Measurements from ENCODE around the gene SOWAHA.

GRCh38 chr5:132771503-132771998 is 41.6 kb upstream of the SOWAHA start:
- no peak for TF ChIP-seq CTCF (IDR thresholded peaks at IDR 0.05; ENCODE audit: insufficient read depth, low read depth, low read length)
- no peak for TF ChIP-seq EZH2 (IDR thresholded peaks at IDR 0.05; ENCODE audit: insufficient read depth, low read length)

All from astrocyte (in vitro differentiated cells and primary cell).